NT2/D1 (cell line): ENCODE data around the gene ZNF487.

ENCODE experiments used
- SUZ12 ChIP-seq: IDR thresholded peaks from 2 replicates; pipeline ENCODE4 v1.6.1; 2011; ENCODE audit not compliant: insufficient read length, insufficient read depth; ENCODE audit errors: extremely low read depth
- YY1 ChIP-seq: IDR thresholded peaks from 2 replicates; pipeline ENCODE4 v1.6.1; 2011; ENCODE audit not compliant: insufficient read length, insufficient read depth
- ZNF274 ChIP-seq: IDR thresholded peaks from 2 replicates; pipeline ENCODE4 v1.6.1; 2011; ENCODE audit warnings: mild to moderate bottlenecking, low read depth, low read length

DNA sequence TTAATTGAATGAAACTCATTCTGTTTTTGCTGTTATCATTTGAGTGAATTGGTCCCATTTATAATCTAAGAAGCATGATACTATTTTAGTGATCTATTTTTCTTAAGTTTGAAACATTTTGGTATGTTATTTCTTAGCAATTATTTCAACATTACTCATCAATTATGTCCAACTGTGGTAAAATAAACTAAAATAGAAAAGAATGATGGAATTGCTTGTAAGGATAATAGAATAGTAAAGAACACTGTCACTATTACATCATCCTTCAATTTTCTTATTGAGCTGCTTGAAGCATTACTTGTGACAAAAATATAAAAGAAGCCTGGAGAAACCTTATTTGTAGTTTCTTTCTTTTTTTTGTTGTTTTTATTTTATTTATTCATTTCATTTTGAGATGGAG lies 42.4 kb downstream of the ZNF487 start:
- TF ChIP-seq YY1 = no peak
- TF ChIP-seq ZNF274 = no peak
- no peak for TF ChIP-seq SUZ12
